KMS-11 (cell line): Measurements from ENCODE around the gene DNAJA4.

Experiments used
- H2AFZ ChIP-seq: fragments of 200-600 bp; sonication (generic); 2 replicates; pipeline ENCODE4 v1.6.1; 2016; ENCODE audit warnings: antibody characterized with exemption, mixed run types, low read depth
- H3K27ac ChIP-seq: fragments of 200-600 bp; sonication (generic); 2 replicates; pipeline ENCODE4 v1.6.1; 2016; ENCODE audit warnings: mild to moderate bottlenecking, mixed run types
- H3K27me3 ChIP-seq: fragments of 200-600 bp; sonication (generic); 2 replicates; pipeline ENCODE4 v1.6.1; 2017; ENCODE audit warnings: mild to moderate bottlenecking, low read depth, mixed run types, moderate library complexity; ENCODE audit not compliant: insufficient read depth
- H3K36me3 ChIP-seq: fragments of 200-600 bp; sonication (generic); 2 replicates; pipeline ENCODE4 v1.6.1; 2017; ENCODE audit warnings: mild to moderate bottlenecking, mixed run types; ENCODE audit not compliant: insufficient read depth
- H3K4me1 ChIP-seq: fragments of 200-600 bp; sonication (generic); 2 replicates; pipeline ENCODE4 v1.6.1; 2016; ENCODE audit warnings: mild to moderate bottlenecking, low read depth, mixed run types; ENCODE audit not compliant: poor library complexity, severe bottlenecking
- H3K4me2 ChIP-seq: fragments of 200-600 bp; sonication (generic); 2 replicates; pipeline ENCODE4 v1.7.0; 2016; ENCODE audit warnings: mild to moderate bottlenecking, mixed run types
- H3K4me3 ChIP-seq: fragments of 200-600 bp; sonication (generic); IDR thresholded peaks from 2 replicates; pipeline ENCODE4 v1.6.1; 2017; ENCODE audit warnings: low read depth, low read length, mixed read lengths; ENCODE audit not compliant: insufficient read depth
- H3K79me2 ChIP-seq: fragments of 200-600 bp; sonication (generic); 2 replicates; pipeline ENCODE4 v1.6.1; 2016; ENCODE audit warnings: low read depth, mixed run types; ENCODE audit not compliant: insufficient read depth
- H3K9ac ChIP-seq: fragments of 200-600 bp; sonication (generic); 2 replicates; pipeline ENCODE4 v1.6.1; 2016; ENCODE audit warnings: mild to moderate bottlenecking, mixed run types
- H4K20me1 ChIP-seq: fragments of 200-600 bp; sonication (generic); 2 replicates; pipeline ENCODE4 v1.6.1; 2016; ENCODE audit warnings: mild to moderate bottlenecking, mixed run types; ENCODE audit not compliant: insufficient read depth
- TF ChIP-seq, protein P1 (sequence below): fragments of 200-600 bp; sonication (generic); conservative IDR thresholded peaks from 2 replicates; pipeline ENCODE4 v1.6.1; 2017; ENCODE audit warnings: low read depth, mild to moderate bottlenecking, antibody characterized with exemption, low read length, moderate library complexity, mixed read lengths

Gene DNAJA4

DNA sequence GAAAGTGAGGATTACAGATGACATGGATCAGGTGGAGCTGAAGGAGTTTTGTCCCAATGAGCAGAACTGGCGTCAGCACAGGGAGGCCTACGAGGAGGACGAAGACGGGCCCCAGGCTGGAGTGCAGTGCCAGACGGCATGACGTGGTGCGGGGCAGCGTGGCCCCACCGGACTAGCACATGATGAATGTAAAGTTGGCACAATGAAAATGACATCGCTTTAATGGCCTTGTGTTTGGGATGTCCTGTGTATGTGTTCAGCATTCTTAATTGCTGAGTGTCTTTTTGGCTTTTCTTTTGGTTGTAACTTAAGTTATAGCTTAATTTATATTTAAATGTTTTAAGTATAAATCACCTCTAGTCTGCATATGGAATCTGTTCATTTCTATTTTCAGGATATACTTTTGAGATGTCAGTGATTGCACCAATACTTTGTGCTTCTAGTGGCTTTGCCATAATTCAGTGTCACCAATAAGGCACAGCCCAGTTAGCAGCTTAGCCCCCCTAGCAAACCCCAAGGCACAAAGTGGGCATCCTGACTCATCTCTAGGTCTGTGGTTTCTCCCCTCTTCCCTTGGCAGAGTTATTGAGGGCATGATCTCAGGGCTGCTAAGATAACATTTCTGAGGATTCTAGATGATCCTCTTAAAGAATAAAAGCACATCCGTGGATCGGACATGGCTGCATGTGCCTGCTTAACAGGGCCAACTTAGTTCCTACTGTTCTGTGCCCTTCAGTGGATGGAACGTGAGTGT is 16.1 kb downstream of the DNAJA4 start:
- Histone ChIP-seq H3K79me2 (no peaks in the 10 kb centered on the region), H4K20me1 (no peaks in the 10 kb centered on the region), H3K9ac (no peak overlapping the region), H3K4me3 (no peak overlapping the region), H2AFZ (no peak overlapping the region), H3K4me1 (no peaks in the 10 kb centered on the region), H3K27ac (no peak overlapping the region), H3K36me3 (no peaks in the 10 kb centered on the region), H3K4me2 (no peak overlapping the region), H3K27me3 (no peaks in the 10 kb centered on the region)
- TF ChIP-seq, protein P1, sequence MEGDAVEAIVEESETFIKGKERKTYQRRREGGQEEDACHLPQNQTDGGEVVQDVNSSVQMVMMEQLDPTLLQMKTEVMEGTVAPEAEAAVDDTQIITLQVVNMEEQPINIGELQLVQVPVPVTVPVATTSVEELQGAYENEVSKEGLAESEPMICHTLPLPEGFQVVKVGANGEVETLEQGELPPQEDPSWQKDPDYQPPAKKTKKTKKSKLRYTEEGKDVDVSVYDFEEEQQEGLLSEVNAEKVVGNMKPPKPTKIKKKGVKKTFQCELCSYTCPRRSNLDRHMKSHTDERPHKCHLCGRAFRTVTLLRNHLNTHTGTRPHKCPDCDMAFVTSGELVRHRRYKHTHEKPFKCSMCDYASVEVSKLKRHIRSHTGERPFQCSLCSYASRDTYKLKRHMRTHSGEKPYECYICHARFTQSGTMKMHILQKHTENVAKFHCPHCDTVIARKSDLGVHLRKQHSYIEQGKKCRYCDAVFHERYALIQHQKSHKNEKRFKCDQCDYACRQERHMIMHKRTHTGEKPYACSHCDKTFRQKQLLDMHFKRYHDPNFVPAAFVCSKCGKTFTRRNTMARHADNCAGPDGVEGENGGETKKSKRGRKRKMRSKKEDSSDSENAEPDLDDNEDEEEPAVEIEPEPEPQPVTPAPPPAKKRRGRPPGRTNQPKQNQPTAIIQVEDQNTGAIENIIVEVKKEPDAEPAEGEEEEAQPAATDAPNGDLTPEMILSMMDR, result no peak

GRCh38 chr15:78282324-78282723 is 18.0 kb downstream of the DNAJA4 start:
- Histone ChIP-seq H3K27me3 (no peaks in the 10 kb centered on the region), H3K4me3 (no peak overlapping the region), H2AFZ (no peak overlapping the region), H3K4me2 (no peak overlapping the region), H4K20me1 (no peaks in the 10 kb centered on the region), H3K36me3 (no peaks in the 10 kb centered on the region), H3K9ac (no peak overlapping the region), H3K27ac (no peak overlapping the region), H3K79me2 (no peaks in the 10 kb centered on the region), H3K4me1 (peaks cover 5% of the 10 kb centered on the region)
- TF ChIP-seq, protein P1, result no peak

DNA sequence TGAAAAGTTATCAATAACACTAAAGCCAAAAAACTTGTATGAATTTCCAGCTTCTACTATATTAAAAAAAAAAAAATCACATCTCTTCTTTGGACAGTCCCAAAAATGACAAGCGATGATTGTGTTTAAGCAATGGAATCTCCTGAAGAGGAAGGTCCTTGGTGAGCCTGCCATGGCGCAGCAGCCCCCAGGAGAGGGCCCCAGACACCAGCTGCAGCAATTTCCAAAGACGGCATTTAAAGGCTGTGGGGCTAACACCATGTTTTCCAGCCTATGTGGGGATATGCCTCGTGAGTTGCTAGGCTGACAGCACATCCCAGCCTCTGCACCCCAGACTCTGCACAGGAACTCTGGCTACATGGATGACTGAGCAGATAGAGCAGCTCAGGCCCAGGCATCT is 20.4 kb downstream of the DNAJA4 start:
- no peak overlapping the region for H2AFZ ChIP-seq
- H3K4me3 ChIP-seq, result no peak overlapping the region
- no peak overlapping the region for H3K4me2 ChIP-seq
- H3K36me3 ChIP-seq, result no peaks in the 10 kb centered on the region; the same call in 1 of the 2 replicates
- H3K27ac ChIP-seq, result no peak overlapping the region
- no peak overlapping the region for H3K9ac ChIP-seq
- H3K4me1 ChIP-seq, result peaks cover 5% of the 10 kb centered on the region
- H4K20me1 ChIP-seq, result no peaks in the 10 kb centered on the region
- H3K79me2 ChIP-seq, result no peaks in the 10 kb centered on the region
- TF ChIP-seq, protein P1, result no peak
- no peaks in the 10 kb centered on the region for H3K27me3 ChIP-seq

GRCh38 chr15:78290222-78290621 is 25.9 kb downstream of the DNAJA4 start:
- Histone ChIP-seq H3K27me3 (no peaks in the 10 kb centered on the region), H3K79me2 (no peaks in the 10 kb centered on the region), H3K36me3 (no peaks in the 10 kb centered on the region; the same call in 1 of the 2 replicates), H3K27ac (no peak overlapping the region), H3K9ac (no peak overlapping the region), H3K4me2 (no peak overlapping the region), H3K4me1 (peaks cover 5% of the 10 kb centered on the region), H4K20me1 (no peaks in the 10 kb centered on the region), H3K4me3 (no peak overlapping the region), H2AFZ (no peak overlapping the region)
- TF ChIP-seq, protein P1, result no peak
